GM18951 (cell line): ENCODE measurements around the gene HTRA1.

Experiments used
- POLR2A ChIP-seq: IDR thresholded peaks from 4 replicates; pipeline ENCODE4 v1.6.1; 2011; ENCODE audit warnings: mild to moderate bottlenecking; ENCODE audit not compliant: insufficient read length, insufficient read depth; ENCODE audit errors: extremely low read depth
- in situ Hi-C: fragments of 300-500 bp; cut with MboI; formaldehyde crosslinking; loops from one replicate; pipeline ENCODE4 v1.12.0; 2022; ENCODE audit warnings: low sequenced_read_pairs, mixed read lengths, inconsistent platforms; ENCODE audit not compliant: unreplicated experiment

The HTRA1 gene

GRCh38 chr10:122460891-122461293 is 461 bp upstream of the HTRA1 start:
- in situ Hi-C loops: no loop called here

GRCh38 chr10:122461729-122462532 is 578 bp downstream of the HTRA1 start:
- TF ChIP-seq POLR2A: no peak
- in situ Hi-C loops: no loop called here

More at GRCh38 chr10:122460891-122461293, 461 bp upstream of the HTRA1 start:
- no peak for TF ChIP-seq POLR2A

- no peak for TF ChIP-seq POLR2A
- in situ Hi-C loops: no loop called here
Measured at GRCh38 chr10:122462533-122463465, 1.4 kb downstream of the HTRA1 start.

GRCh38 chr10:122463466-122464249 is 2.3 kb downstream of the HTRA1 start:
- in situ Hi-C loops: no loop called here
- no peak for TF ChIP-seq POLR2A

GRCh38 chr10:122464250-122464510 is 2.8 kb downstream of the HTRA1 start:
- in situ Hi-C loops: no loop called here
- no peak for TF ChIP-seq POLR2A

GRCh38 chr10:122464586-122464985 is 3.2 kb downstream of the HTRA1 start:
- TF ChIP-seq POLR2A: no peak
- in situ Hi-C loops: no loop called here

GRCh38 chr10:122465401-122466040 is 4.2 kb downstream of the HTRA1 start:
- TF ChIP-seq POLR2A: no peak
- in situ Hi-C loops: no loop called here

GRCh38 chr10:122466951-122467381 is 5.6 kb downstream of the HTRA1 start:
- in situ Hi-C loops: no loop called here
- TF ChIP-seq POLR2A: no peak

- TF ChIP-seq POLR2A: no peak
- in situ Hi-C loops: no loop called here
Measured at GRCh38 chr10:122467701-122468100, 6.3 kb downstream of the HTRA1 start.

GRCh38 chr10:122468307-122468925 is 7.1 kb downstream of the HTRA1 start:
- TF ChIP-seq POLR2A: no peak
- in situ Hi-C loops: no loop called here

- in situ Hi-C loops: no loop called here
- TF ChIP-seq POLR2A: no peak
Measured at GRCh38 chr10:122468926-122469781, 7.8 kb downstream of the HTRA1 start.
